AG08395 (cell line): ENCODE measurements around the gene NXPH4.

Source experiments
- DNase-seq: peaks from one replicate; pipeline ENCODE4 v3.0.0; 2012; ENCODE audit warnings: mixed read lengths, low spot score

The NXPH4 gene

GRCh38 chr12:57216014-57216911 lies at the start of gene NXPH4:
Gene NXPH4, plus strand, starts transcription at chr12:57216794. Its CDS starts 176 bp downstream, at chr12:57216970.
- DNase-seq, result no peak

- peak; percentile 79 for DNase-seq
Observed at GRCh38 chr12:57166971-57167371, 49.6 kb upstream of the NXPH4 start.

GRCh38 chr12:57168058-57168457 lies 48.5 kb upstream of the NXPH4 start:
- no peak for DNase-seq

GRCh38 chr12:57169046-57169795 lies 47.4 kb upstream of the NXPH4 start:
- no peak for DNase-seq

GRCh38 chr12:57169969-57170368 lies 46.6 kb upstream of the NXPH4 start:
- DNase-seq, result no peak

- DNase-seq, result no peak
Observed at GRCh38 chr12:57170408-57170807, 46.2 kb upstream of the NXPH4 start.

GRCh38 chr12:57170927-57171326 lies 45.7 kb upstream of the NXPH4 start:
- no peak for DNase-seq

GRCh38 chr12:57171668-57172067 lies 44.9 kb upstream of the NXPH4 start:
- DNase-seq, result peak; percentile 85

GRCh38 chr12:57173089-57173488 lies 43.5 kb upstream of the NXPH4 start:
- peak; percentile 34 for DNase-seq

GRCh38 chr12:57173683-57174082 lies 42.9 kb upstream of the NXPH4 start:
- DNase-seq, result no peak

- peak; percentile 80 for DNase-seq
Observed at GRCh38 chr12:57175428-57176138, 41.0 kb upstream of the NXPH4 start.

- no peak for DNase-seq
Observed at GRCh38 chr12:57176139-57176477, 40.5 kb upstream of the NXPH4 start.

- no peak for DNase-seq
Observed at GRCh38 chr12:57176846-57177245, 39.7 kb upstream of the NXPH4 start.

- DNase-seq, result no peak
Observed at GRCh38 chr12:57177354-57177753, 39.2 kb upstream of the NXPH4 start.

- DNase-seq, result no peak
Observed at GRCh38 chr12:57178213-57178612, 38.4 kb upstream of the NXPH4 start.

- no peak for DNase-seq
Observed at GRCh38 chr12:57179331-57180086, 37.1 kb upstream of the NXPH4 start.

- no peak for DNase-seq
Observed at GRCh38 chr12:57180321-57180989, 36.1 kb upstream of the NXPH4 start.

GRCh38 chr12:57181072-57181471 lies 35.5 kb upstream of the NXPH4 start:
- DNase-seq, result no peak

GRCh38 chr12:57181561-57182155 lies 34.9 kb upstream of the NXPH4 start:
- DNase-seq, result peak; percentile 52

- peak; percentile 86 for DNase-seq
Observed at GRCh38 chr12:57182918-57183575, 33.5 kb upstream of the NXPH4 start.
